K562 treated with DMSO at 1 percent for 12 hours (cell line): ENCODE results near the gene IRF5. TPM values are rescaled to one million over a fixed set of nuclear protein-coding genes. Genes with fewer than 3 reads are reported as not detected.

ENCODE experiments used
- total RNA-seq: library from RNA; unstranded; fragments of 300-600 nt; gene quantifications from 2 replicates; pipeline ENCODE4 v1.2.3, GENCODE V29; 2022; ENCODE audit not compliant: insufficient read depth

IRF5 gene
- not detected in 2 replicates for total RNA-seq

GRCh38 chr7:128937647-128938543 is at the start of gene IRF5:
TSS of gene IRF5 (plus strand) at chr7:128937927. CDS start at chr7:128942082, 4,155 bp downstream.

GRCh38 chr7:128910569-128910945 is 27.2 kb upstream of the IRF5 start, which contains the start of gene KCP:
TSS of gene KCP (minus strand) at chr7:128910709. CDS start at chr7:128910676, 33 bp downstream.

Other genes starting within 250 kb of the IRF5 start
- 79.4 and 238 TPM in 2 replicates for gene CALU, start 198.6 kb upstream of the IRF5 start, total RNA-seq
- not detected in 2 replicates for gene OPN1SW, start 162.1 kb upstream of the IRF5 start, total RNA-seq
- 10.8 and 47.5 TPM in 2 replicates for gene CCDC136, start 146.0 kb upstream of the IRF5 start, total RNA-seq
- gene FLNC, start 107.5 kb upstream of the IRF5 start, total RNA-seq, result 22.4 and 76.5 TPM in 2 replicates
- gene ATP6V1F, start 75.1 kb upstream of the IRF5 start, total RNA-seq, result 629 and 821 TPM in 2 replicates
- 0.19 and 0.20 TPM in 2 replicates for gene KCP, start 27.2 kb upstream of the IRF5 start, total RNA-seq
- 33.9 and 104 TPM in 2 replicates for gene TNPO3, start 117.2 kb downstream of the IRF5 start, total RNA-seq
- gene TSPAN33, start 206.8 kb downstream of the IRF5 start, total RNA-seq, result 0.36 and 0.69 TPM in 2 replicates